Panc1 (cell line): ENCODE data around the gene ALDH7A1. TPM values are rescaled to one million over a fixed set of nuclear protein-coding genes. Genes with fewer than 3 reads are reported as not detected.

Experiments used
- ATAC-seq: fragments of 200-7000 bp; cut with Tn5 transposase; 2 replicates; pipeline ENCODE4 v1.9.1; 2020; ENCODE audit warnings: mild to moderate bottlenecking, moderate library complexity
- BruUV-seq: library from RNA; stranded (reverse); fragments of 400-500 nt; replicated peaks from 2 replicates; lab custom pipeline; 2021; lab: Mats Ljungman, UMichigan
- CTCF ChIA-PET: fragments of 300-600 bp; sonication (Branson Sonifier 250); formaldehyde crosslinking; loops from one replicate; lab custom pipeline; 2022; ENCODE audit warnings: antibody characterized with exemption; lab: Charles Lee
- POLR2A ChIA-PET: fragments of 300-600 bp; sonication (Branson Sonifier 250); formaldehyde crosslinking; loops from one replicate; lab custom pipeline; 2022; ENCODE audit warnings: antibody characterized with exemption; lab: Charles Lee
- DNase-seq: peaks from one replicate; pipeline ENCODE4 v3.0.0-alpha.2; 2010; ENCODE audit warnings: low read depth, low spot score
- H3K27ac ChIP-seq: 2 replicates; pipeline ENCODE4 v1.5.1; 2011; ENCODE audit warnings: mild to moderate bottlenecking, low read length, inconsistent platforms
- H3K27me3 ChIP-seq: fragments of 200-500 bp; sonication (Bioruptor generic); 2 replicates; pipeline ENCODE4 v1.6.0; 2014; ENCODE audit warnings: low read length, inconsistent platforms; ENCODE audit not compliant: control insufficient read depth, insufficient read depth
- H3K36me3 ChIP-seq: fragments of 200-500 bp; sonication (Bioruptor generic); 2 replicates; pipeline ENCODE4 v1.5.1; 2014; ENCODE audit warnings: inconsistent platforms, mild to moderate bottlenecking, low read length, moderate library complexity; ENCODE audit not compliant: control insufficient read depth, insufficient read depth
- H3K4me1 ChIP-seq: 2 replicates; pipeline ENCODE4 v1.5.1; 2011; ENCODE audit warnings: inconsistent platforms, mild to moderate bottlenecking, low read length, moderate library complexity; ENCODE audit not compliant: control insufficient read depth, insufficient read depth
- H3K4me3 ChIP-seq, 2 experiments: 2 replicates each; pipeline ENCODE4 v1.5.1; 2011 to 2012; ENCODE audit warnings: low read depth in 2 of 2, low read length in 2 of 2, mild to moderate bottlenecking in 2 of 2, inconsistent platforms in 1 of 2, moderate library complexity in 1 of 2
- H3K9me3 ChIP-seq: fragments of 200-500 bp; sonication (Bioruptor generic); 2 replicates; pipeline ENCODE4 v1.5.1; 2014; ENCODE audit warnings: low read depth, mild to moderate bottlenecking, inconsistent platforms, low read length, moderate library complexity; ENCODE audit not compliant: control insufficient read depth, insufficient read depth
- CTCF ChIP-seq: fragments of 450-650 bp; IDR thresholded peaks from 2 replicates; pipeline ENCODE4 v1.5.1; 2017; ENCODE audit warnings: mild to moderate bottlenecking
- POLR2AphosphoS5 ChIP-seq: IDR thresholded peaks from 2 replicates; pipeline ENCODE4 v1.6.1; 2012; ENCODE audit warnings: mild to moderate bottlenecking, low read depth, low read length, moderate library complexity
- REST ChIP-seq, 2 experiments: IDR thresholded peaks; 2 replicates each; pipeline ENCODE4 v1.6.1; 2011 to 2012; ENCODE audit warnings: low read depth in 2 of 2, control low read depth in 1 of 2, low read length in 1 of 2, mild to moderate bottlenecking in 1 of 2, moderate library complexity in 1 of 2; ENCODE audit not compliant: insufficient read depth in 1 of 2
- SIN3A ChIP-seq: IDR thresholded peaks from 2 replicates; pipeline ENCODE4 v1.6.1; 2012; ENCODE audit warnings: low read depth, mild to moderate bottlenecking, low read length, moderate library complexity, borderline replicate concordance; ENCODE audit not compliant: insufficient read depth
- TCF7L2 ChIP-seq: IDR thresholded peaks from 2 replicates; pipeline ENCODE4 v1.6.1; 2011; ENCODE audit warnings: mild to moderate bottlenecking, low read depth, low read length, inconsistent platforms
- in situ Hi-C: cut with HindIII; loops from 2 replicates; pipeline ENCODE4 v1.10.0; 2016; ENCODE audit warnings: low sequenced_read_pairs, low pct_unique_long_range_greater_than_20kb
- intact Hi-C: fragments of 100-400 bp; cut with micrococcal nuclease; formaldehyde crosslinking; loops from one replicate; pipeline ENCODE4 v1.10.0; 2022; ENCODE audit not compliant: unreplicated experiment
- total RNA-seq: library from RNA; stranded (reverse); gene quantifications from one replicate; pipeline ENCODE4 v1.2.1, GENCODE V29; 2021; ENCODE audit not compliant: unreplicated experiment

Gene ALDH7A1
- total RNA-seq, 1 experiment from 2014 or later = 52.9 TPM

GRCh38 chr5:126615286-126615685 is 20.3 kb upstream of the ALDH7A1 start:
- ATAC-seq (no peak), DNase-seq (no peak)
- no peaks in the 10 kb centered on the region; the same call in 1 of the 2 replicates for H3K36me3 ChIP-seq
- no peaks in the 10 kb centered on the region for H3K9me3 ChIP-seq
- no peaks in the 10 kb centered on the region for H3K4me1 ChIP-seq
- BruUV-seq = no TSS peak
- in situ Hi-C loops (no loop called here), intact Hi-C loops (no loop called here)
- TF ChIP-seq REST (IDR thresholded peaks at IDR 0.05; ENCODE audit: insufficient read depth in 1 of 2, low read depth in 2 of 2, low read length in 1 of 2) (no peak), SIN3A (no peak), TCF7L2 (no peak), POLR2AphosphoS5 (no peak), CTCF (no peak)
- no peak overlapping the region for H3K4me3 ChIP-seq
- ChIA-PET CTCF (interaction anchor here (0.9 kb wide), 1 partner anchor 617 kb away, joined by 7 read pairs; no protein-coding TSS in a partner anchor), POLR2A (no interaction called here)
- no peak overlapping the region for H3K27ac ChIP-seq
- no peaks in the 10 kb centered on the region for H3K27me3 ChIP-seq

GRCh38 chr5:126613941-126614592 is 19.0 kb upstream of the ALDH7A1 start:
- ChIA-PET CTCF (no interaction called here), POLR2A (no interaction called here)
- in situ Hi-C loops (no loop called here), intact Hi-C loops (no loop called here)
- no peak overlapping the region for H3K4me3 ChIP-seq
- no TSS peak for BruUV-seq
- no peak overlapping the region for H3K27ac ChIP-seq
- ATAC-seq (no peak), DNase-seq (no peak)
- no peak for TF ChIP-seq REST (IDR thresholded peaks at IDR 0.05; ENCODE audit: insufficient read depth in 1 of 2, low read depth in 2 of 2, low read length in 1 of 2)
- TF ChIP-seq CTCF = no peak
- TF ChIP-seq SIN3A = no peak
- no peaks in the 10 kb centered on the region for H3K36me3 ChIP-seq
- H3K4me1 ChIP-seq = no peaks in the 10 kb centered on the region
- H3K9me3 ChIP-seq = no peaks in the 10 kb centered on the region
- H3K27me3 ChIP-seq = no peaks in the 10 kb centered on the region
